Measurements from ENCODE around the gene EI24.
A peak's percentile ranks its signal among the peaks of the same experiment; 100 is the strongest.
"Not testable (repeated sequence)": the region's sequence is repeated elsewhere in the genome, so short reads cannot be mapped to it uniquely, and the experiment has no call there.

EI24 gene

DNA sequence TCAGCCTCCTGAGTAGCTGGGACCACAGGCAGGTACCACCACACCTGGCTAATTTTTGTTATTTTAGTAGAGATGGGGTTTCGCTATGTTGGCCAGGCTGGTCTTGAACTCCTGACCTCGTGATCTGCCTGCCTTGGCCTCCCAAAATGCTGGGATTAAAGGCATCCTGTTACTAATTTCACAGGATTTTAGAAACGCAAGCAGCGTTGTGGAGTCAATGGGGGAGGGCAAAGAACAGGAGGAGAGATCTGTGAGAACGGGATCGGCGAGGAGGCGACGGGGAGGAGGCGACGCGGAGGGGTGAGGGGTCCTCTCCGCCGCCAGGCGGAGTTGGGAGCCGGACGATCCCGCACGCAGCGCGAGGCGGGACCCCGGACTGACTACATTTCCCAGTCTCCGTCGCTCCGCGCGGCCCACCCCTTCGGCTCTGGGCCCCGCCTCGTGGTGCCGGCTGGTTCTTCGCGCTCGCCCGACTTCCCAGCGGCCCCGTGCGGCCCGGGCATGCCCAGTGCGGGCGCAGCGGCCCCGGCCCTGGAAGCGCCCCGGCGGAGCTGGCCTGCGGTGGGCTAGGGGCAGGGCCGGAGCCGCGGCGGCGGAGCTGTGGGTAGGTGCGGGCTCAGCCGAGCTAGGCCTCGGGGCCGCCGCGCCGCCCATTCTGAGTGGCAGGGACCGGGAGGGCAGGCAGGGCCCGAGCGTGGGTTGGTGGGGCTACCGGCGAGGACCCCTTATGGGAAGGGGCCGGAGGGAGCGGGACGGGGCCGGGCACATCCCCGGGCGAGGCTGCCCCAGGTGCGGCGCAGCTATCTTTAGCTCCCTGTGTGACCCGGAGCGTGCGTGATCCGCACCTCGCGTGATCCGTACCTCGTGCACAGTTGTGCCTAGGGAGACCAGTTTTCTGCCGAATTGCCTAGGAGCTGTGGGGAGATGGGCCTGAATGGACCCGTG, at the start of gene EI24:
EI24 (plus strand) TSS at position 508 of the 945 bp plus-strand sequence. CDS start 3,051 bp downstream, outside the sequence.
- peak; percentile 96 to 97 for ATAC-seq

DNA sequence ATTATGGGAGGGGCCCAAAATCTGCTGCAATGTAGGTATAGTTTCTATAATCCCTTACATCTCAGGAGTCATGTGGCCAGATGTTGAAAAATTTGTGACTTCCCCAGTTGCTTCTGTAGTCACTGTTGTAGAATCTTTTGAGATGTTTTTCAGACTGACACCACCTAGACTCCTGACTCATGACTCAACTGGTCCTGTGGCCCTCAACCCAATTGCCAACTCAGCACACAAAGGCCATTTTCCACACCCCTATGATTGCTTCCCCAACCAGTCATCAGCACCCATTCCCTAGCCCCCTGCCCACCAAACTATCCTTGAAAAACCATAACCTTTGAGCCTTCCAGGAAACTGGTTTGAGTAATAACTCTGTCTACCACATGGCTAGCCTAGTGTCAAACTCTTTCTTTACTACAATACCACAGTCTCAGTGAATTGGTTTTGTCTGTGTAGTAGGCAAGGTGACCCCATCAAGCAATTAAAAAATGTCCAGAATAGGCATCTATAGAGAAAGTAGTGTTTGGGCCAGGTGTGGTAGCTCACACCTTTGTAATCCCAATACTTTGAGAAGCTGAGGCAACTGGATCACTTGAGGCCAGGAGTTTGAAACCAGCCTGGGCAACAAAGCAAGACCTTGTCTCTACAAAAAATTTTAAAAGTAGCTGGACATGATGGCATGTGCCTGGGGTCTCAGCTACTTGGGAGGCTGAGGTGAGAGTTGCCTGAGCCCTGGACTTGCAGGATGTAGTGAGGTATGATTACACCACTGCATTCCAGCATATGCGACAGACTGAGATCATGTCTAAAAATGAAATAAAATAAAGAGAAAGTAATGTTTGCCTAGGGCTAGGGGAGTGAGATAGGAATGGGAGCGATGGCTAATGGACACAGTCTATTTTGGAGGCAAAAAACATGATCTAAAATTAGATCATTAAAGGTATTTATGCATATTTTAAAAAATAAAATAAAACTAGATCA, 49.1 kb upstream of the EI24 start:
- ATAC-seq: peak; percentile 36 to 41

DNA sequence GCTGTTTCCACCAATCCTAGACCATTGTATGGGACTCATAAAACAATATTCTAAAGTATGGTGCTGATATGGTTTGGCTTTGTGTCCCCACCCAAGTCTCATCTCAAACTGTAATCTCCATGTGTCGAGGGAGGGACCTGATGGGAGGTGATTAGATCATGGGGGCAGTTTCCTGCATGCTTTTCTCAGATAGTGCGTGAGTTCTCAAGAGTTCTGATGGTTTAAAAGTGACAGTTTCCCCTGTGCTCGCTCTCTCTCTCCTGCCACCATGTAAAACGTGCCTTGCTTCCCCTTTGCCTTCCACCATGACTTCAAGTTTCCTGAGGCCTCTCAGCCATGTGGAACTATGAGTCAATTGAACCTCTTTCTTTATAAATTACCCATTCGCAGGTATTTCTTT, 44.0 kb upstream of the EI24 start:
- no peak for ATAC-seq

DNA sequence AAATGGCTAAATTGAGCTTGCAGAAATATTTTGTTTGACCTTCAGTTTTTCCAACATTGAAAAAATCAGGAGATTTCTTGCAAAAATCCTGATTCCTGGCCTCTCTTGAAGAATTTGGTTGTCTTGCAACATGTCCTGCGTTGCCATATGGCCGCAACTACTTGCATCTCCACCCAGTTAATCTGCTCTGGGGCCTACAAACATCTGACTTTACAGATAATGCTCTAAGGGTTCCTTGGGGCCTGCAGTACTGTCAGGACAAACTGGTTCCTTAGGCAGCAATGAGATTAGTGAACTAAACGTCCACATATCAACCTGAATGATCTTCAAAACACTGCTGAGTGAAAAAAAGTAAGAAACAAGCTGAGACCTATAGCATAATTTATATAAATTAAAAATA, 36.6 kb upstream of the EI24 start:
- no peak for ATAC-seq

DNA sequence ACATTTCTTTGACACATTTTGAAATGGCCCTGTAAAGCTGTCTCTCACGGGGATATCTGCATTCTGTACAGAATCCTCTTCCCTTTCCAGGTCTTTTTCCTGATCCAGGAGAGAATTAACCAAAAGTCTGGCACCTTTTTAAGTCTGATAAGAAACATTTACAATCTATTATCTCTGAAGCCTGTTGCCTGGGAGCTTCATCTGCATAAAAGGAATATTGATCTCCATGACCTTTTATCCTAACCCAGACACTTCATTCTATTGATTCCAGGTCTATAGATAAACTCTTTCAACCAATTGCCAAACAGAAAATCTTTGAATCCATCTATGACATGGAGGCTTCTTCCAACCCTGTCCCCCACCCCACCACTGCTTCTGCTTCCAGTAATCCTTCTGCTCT, 33.7 kb upstream of the EI24 start:
- no peak for ATAC-seq

DNA sequence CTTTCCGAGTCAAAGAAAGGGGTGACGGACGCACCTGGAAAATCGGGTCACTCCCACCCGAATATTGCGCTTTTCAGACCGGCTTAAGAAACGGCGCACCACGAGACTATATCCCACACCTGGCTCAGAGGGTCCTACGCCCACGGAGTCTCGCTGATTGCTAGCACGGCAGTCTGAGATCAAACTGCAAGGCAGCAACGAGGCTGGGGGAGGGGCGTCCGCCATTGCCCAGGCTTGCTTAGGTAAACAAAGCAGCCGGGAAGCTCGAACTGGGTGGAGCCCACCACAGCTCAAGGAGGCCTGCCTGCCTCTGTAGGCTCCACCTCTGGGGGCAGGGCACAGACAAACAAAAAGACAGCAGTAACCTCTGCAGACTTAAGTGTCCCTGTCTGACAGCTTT, 32.4 kb upstream of the EI24 start:
- not testable (repeated sequence) for ATAC-seq

DNA sequence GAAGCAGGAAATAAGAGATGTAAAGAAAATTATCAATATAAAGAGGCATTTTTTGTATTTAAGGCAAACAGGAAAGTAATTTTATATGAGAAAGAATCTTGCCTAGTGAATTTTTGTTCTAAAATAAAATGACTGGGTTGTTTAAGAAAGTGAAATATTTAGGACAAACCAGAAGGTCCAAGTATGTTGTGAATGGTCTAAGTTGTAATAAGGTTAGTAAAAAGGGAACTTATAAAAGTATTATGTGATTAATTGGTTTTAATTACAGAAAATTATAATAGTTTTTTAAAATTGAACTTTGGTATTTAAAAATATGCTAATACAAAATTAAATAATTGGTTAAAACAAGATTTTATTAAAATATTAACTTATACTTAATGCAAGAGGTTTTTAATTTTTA, 26.6 kb upstream of the EI24 start:
- no peak for ATAC-seq

DNA sequence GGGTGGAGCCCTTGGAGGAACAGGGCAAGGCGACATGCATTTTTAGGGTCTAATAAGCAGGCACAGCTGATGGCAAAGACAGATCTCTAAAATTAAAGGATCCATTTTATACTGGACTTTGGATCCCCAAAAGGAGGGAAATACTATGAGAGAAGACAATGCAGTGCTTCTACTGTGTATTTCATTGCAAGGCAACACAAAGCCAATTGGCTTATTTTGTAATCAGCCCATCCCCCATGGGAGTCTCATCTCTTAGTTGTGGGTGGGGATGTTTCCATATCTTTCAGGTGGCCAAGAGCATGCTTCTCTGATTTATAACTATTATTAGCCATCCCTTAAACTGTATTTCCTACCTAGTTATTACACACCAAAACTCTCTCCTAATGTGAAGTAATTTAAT, 18.5 kb upstream of the EI24 start:
- ATAC-seq: no peak

DNA sequence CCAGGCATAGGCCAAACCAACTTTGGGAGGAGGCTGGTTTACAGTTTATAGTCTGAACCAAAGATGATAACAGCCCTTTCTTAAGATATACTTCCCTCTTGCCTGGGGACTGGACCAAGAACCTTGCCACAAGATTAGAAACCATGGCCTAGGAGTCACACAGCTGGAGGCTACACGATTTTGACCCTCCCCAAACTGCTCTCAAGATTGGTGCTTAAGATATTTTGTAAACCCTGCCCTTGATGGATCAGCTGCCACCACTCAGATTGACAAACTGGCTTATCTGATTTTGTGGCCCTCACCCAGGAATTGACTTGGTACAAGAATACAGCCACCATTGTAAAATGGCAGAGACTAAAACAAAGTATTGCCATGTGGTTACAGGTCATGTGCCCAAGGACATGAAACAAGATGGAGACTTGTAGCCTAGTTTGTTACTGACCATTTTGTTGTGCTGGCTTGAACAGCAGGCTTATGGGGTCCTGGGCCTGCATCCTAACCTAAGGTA, 17.4 kb upstream of the EI24 start:
- no peak for ATAC-seq

DNA sequence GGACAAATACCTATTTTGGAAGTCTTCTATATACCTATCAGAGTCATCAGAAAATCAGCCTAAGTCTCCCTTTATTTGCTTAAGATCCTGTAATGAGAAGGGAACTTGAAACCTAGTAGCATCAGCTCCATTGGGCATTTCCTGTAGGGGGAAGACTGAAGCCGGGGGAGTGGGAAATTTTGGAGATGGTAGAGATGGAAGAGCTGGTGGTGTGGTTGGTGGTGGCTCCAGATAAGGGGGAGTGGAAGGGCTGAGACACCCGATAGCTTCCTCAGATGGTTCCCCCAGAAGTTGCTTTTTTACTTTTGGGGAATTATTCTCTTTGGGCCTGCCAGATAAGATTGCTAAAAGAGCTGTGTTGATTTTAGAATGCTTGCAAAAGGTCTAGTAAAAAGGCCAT, 16.4 kb upstream of the EI24 start:
- ATAC-seq: no peak

DNA sequence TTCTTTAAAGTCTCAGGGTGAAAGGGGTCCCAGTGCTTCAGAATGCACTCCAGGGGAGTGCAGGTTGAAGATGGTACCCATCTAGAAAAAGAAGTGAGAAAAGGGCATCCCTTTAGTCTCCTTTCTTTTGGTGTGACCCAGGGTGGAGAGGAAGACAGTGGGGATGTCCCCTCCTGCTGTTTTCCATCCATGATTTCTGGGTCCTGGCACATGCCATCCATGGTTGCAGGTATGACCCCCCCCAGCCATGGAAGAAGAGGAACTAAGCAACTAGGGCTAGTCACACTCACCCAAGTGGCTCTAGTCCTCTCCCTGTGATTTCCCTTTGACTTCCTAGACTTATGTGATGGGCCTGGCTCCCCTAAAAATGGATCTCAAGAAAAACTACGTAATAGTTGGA, 15.9 kb upstream of the EI24 start:
- ATAC-seq: no peak

DNA sequence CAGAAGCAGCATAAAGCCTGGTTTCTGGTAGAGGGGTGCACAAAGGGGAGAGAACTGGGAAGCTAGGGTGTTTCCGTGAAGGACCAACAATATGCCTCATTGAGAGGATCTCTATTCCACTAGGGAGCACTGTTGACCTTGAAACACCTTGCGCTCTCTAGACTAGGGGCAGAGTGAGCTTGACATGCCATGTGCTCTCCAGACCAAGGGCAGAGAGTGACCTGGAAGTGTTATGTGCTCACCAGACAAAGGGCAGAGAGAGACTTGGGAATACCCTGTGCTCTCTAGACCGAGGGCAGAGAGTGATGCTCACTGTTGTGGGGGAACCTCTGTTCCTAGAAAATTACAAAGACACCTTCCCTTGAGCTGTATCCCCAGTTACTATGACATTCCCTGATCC, 15.2 kb upstream of the EI24 start:
- ATAC-seq: no peak

DNA sequence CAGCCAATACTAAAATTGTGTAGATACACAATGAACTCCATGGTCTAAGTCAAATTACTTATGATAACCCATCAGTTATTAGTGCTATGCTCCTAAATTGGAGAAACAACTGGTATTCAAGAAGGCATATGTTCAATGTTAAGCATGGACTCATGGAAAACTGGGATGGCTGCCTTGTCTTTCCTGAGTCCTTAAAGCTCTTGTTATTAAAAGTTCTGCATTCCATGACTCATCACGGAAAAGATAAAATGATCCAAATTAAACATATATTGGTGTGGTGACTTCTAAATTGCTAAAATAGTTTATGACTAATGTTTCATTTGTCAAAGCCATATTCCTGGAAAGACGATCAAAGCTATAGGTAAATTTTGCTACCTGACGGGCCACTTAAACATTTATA, 9.4 kb upstream of the EI24 start:
- ATAC-seq: no peak

DNA sequence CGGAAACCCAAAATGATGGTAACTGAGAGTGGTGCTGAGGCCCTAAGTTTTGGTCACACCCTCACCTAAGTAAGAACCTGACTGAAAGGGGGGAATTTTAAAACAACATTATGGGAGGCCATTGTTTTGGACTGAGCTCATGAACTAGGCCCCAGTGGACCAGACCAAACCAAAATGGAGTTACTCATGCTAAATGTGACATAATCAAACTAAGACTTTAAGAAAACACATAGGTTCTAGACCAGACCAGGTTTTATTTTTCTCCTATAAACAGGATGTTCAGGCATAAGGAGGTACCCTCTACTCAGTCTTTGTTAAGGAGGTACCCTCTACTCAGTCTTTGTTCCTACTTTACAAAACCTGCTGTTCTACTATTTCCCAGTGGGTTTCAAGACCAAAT, 7.4 kb upstream of the EI24 start:
- no peak for ATAC-seq

DNA sequence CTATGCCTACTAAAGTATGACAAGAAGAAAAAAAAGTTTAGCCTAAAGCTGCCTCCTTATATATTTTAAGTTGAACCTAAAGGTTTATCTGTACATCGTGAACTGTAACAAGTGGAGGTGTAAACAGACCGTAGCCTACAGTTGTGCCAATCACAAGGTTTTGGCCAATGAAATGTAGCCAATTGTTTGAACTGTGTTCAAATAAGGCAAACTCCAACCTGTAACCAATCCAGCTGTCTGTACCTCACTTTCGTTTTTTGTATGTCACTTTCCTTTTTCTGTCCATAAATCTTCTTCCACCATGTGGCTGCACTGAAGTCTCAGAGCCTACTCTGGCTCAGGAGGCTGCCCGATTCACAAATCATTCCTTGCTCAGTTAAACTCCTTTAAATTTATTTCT, 6.8 kb upstream of the EI24 start:
- no peak for ATAC-seq

DNA sequence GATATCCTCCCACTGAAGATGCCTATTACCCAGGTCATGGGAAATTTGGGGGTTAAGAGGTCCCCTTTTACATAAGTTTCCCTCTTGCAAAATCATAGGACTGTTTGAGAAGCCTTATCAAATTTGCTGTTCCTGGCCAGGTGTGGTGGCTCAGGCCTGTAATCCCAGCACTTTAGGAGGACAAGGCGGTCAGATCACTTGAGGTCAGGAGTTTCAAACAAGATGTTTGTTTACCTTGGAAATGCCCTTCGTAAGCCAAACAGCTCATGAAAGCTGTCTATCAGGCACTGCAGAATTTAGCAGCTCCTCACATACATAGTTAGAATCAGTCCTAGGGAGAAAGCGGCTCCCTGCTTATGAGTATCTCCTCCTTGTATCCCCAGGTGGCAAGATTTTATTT, 4.9 kb upstream of the EI24 start:
- no peak for ATAC-seq

DNA sequence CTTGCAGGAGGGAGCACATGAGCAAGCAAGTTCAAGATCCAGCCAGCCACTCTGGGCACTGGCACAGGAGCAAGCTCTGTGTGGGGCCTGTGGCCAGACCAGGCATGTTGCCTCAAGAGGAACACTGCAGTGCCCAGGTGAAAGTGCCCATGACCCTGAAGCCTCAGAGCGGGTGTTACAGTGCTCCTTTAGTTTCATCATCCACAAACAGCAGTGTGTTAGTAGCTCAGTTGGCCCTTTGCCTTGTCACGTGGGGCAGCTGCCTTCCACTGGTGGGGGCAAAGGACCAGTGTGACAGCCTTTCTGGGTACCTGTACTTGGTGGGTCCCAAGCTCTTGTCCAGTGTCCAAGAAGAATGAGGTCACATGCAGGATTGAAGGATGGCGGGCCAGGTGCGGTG, 3.0 kb upstream of the EI24 start:
- no peak for ATAC-seq

DNA sequence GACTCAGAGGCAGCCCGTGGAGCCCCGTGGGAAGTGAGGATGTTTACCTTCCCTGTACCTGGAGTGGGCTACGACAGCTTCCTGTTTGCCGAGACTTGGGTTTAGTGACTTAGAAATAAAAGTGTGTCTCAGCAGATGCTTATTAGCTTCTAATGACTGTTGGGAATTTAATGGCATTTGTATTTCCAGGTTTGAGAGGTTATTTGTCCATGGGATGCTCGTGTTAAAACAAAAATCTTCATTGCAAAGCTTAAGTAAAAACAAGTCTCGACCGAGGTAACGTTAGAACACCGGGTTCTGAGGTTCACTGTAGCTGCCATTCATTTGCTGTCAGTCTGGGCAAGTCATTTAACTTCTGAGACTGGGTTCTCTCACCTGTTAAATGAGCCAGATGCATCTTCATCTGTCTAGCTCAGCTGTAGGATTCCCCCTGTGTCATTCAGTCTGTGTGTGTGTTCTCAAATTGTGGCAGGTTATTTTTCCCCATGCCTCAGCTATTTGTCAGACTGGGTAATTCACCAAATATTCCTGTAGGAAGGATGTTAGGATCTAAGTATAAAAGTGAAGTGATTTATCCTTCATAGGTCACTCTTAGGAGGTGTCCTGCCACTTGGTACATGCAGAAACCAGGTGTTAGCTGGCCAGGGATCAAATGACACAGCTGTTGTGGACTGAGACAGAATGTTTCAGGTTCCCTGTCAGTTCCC, 791 bp downstream of the EI24 start:
- peak; percentile 39 to 61 for ATAC-seq

DNA sequence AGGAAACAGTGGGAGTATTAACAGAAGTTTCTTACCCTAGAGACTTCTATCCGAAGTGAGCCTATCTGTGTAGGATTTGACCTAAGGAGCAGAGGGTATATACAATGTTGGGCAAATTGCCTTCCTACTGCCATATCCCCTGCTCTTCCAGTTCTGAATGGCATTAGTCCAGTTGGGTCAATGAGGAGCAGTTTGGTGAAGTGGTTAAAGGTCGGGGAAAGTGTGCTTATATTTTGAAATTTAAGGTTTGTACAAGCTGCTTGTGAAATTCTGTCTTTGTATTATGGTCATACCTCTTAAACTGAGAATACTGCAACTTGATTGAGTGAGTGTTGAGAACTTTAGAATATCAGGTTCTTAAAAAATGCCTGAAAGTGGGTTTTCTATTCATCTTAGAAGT, 1.7 kb downstream of the EI24 start:
- no peak for ATAC-seq

DNA sequence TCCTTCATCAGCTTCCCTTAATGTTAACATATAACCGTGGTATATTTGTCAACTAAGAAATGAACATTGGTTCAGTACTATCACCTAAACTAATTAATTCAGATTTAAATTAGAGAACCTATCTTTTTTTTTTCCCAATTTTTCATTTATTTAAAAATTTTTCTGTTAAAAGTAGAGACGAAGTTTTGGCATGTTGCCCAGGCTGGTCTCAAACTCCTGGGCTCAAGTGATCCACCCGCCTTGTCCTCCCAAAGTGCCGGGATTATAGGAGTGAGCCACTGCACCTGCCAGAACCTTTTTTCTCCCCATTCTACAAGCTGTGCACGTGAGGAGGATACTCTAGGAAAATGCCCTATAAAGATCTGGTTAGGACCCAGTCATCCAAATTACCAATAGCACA, 3.6 kb downstream of the EI24 start:
- ATAC-seq: no peak

DNA sequence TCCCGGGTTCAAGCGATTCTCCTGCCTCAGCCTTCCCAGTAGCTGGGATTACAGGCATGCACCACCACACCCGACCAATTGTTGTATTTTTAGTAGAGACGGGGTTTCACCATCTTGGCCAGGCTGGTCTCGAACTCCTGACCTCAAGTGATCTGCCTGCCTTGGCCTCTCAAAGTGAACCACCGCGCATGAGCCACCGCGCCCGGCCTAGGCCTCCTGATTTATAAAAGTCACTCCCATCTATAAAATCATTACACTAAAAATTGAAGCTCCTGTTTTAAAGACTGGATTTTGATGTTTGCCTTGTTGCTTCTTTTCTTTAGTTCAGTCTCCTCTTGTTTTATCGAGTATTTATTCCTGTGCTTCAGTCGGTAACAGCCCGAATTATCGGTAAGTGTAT, 7.9 kb downstream of the EI24 start:
- ATAC-seq: not testable (repeated sequence)

DNA sequence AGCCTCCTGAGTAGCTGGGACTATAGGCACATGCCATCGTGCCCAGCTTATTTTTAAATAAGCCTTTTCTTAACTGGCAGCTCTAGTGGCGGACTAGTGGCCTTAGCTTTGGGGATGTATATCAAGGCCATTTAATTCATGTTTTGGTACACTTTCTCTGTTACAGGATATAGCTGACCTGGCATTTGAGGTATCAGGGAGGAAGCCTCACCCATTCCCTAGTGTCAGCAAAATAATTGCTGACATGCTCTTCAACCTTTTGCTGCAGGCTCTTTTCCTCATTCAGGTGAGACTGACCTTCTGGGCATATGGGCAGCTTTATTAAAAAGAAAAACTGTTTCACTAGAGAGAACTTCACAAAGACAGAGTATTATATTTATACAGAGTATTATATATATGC, 9.5 kb downstream of the EI24 start:
- ATAC-seq: no peak

DNA sequence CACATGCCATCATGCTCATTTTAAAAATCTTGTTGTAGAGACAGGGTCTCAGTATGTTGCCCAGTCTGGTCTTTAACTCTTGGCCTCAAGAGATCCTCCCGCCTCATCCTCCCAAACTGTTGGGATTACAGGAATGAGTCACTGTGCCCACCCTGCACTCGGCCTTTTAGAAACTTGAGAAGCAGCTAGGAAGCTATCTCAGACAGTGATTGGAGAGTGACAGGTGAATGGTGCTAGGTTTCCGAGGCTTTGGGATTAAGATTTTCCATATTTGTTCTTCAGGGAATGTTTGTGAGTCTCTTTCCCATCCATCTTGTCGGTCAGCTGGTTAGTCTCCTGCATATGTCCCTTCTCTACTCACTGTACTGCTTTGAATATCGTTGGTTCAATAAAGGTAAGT, 10.5 kb downstream of the EI24 start:
- ATAC-seq: no peak

Data from activated CD4-positive, CD25-positive, alpha-beta regulatory T cell treated with anti-CD3 and anti-CD28 coated beads, Interleukin-2, amount 50 U/mL, for 24 hours (primary cell).